ENCODE measurements around the gene OVOL3.

GRCh38 chr19:36151144-36152018 is 40.4 kb downstream of the OVOL3 start:
- TF ChIP-seq CTCF (IDR thresholded peaks at IDR 0.05) (no peak), POLR2A (IDR thresholded peaks at IDR 0.05) (peak in 1 of 4 donors; percentile 26)

All from esophagus squamous epithelium (tissue), 4 donors.